Measurements from ENCODE around the gene GLIPR1. TPM values are rescaled to one million over a fixed set of nuclear protein-coding genes. Genes with fewer than 3 reads are reported as not detected.

Gene GLIPR1
- total RNA-seq, 4 donors from 2014 or later: 20.3 to 32.6 (median 29.1) TPM

GRCh38 chr12:75549989-75550388 is 69.4 kb downstream of the GLIPR1 start:
- Histone ChIP-seq H3K4me1 (peaks cover 0 to 34% (median 13%) of the 10 kb centered on the region in 3 donors), H3K27me3 (no peaks in the 10 kb centered on the region), H3K4me3 (no peak overlapping the region), H3K36me3 (no peaks in the 10 kb centered on the region), H3K27ac (no peak overlapping the region), H3K9me3 (no peaks in the 10 kb centered on the region)
- no peak for ATAC-seq
- no peak for TF ChIP-seq CTCF (IDR thresholded peaks at IDR 0.05)
- no peak for TF ChIP-seq EP300 (IDR thresholded peaks at IDR 0.05)
- WGBS, 2 donors (ENCODE audit: low coverage in 1 of 2): 35 to 42% methylated on average over 2 of the region's 2 CpGs

- ATAC-seq: no peak
Observed at GRCh38 chr12:75550401-75551240, 70.1 kb downstream of the GLIPR1 start.

GRCh38 chr12:75551477-75551876 is 70.9 kb downstream of the GLIPR1 start:
- no peak for ATAC-seq
- Histone ChIP-seq H3K27me3 (no peaks in the 10 kb centered on the region), H3K36me3 (no peaks in the 10 kb centered on the region), H3K4me3 (no peak overlapping the region), H3K4me1 (peaks cover 0 to 34% (median 13%) of the 10 kb centered on the region in 3 donors), H3K9me3 (no peaks in the 10 kb centered on the region), H3K27ac (no peak overlapping the region)
- TF ChIP-seq POLR2AphosphoS5 (IDR thresholded peaks at IDR 0.05): no peak
- no peak for TF ChIP-seq EP300 (IDR thresholded peaks at IDR 0.05)
- no peak for TF ChIP-seq POLR2A (IDR thresholded peaks at IDR 0.05)
- TF ChIP-seq CTCF (IDR thresholded peaks at IDR 0.05): no peak

More at GRCh38 chr12:75550401-75551240, 70.1 kb downstream of the GLIPR1 start:
- H3K4me1 ChIP-seq: peaks cover 0 to 34% (median 13%) of the 10 kb centered on the region in 3 donors
- WGBS, 2 donors (ENCODE audit: low coverage in 1 of 2): 14 to 26% methylated on average over 4 to 7 of the region's 8 CpGs
- H3K36me3 ChIP-seq: no peaks in the 10 kb centered on the region
- H3K27ac ChIP-seq: peak overlapping the region in 3 of 4 donors; percentile 9 to 33 (median 15)
- no peak for TF ChIP-seq POLR2AphosphoS5 (IDR thresholded peaks at IDR 0.05)
- no peak for TF ChIP-seq CTCF (IDR thresholded peaks at IDR 0.05)
- no peak for TF ChIP-seq POLR2A (IDR thresholded peaks at IDR 0.05)
- TF ChIP-seq EP300 (IDR thresholded peaks at IDR 0.05): no peak
- no peak overlapping the region for H3K4me3 ChIP-seq
- H3K27me3 ChIP-seq: no peaks in the 10 kb centered on the region
- no peaks in the 10 kb centered on the region for H3K9me3 ChIP-seq

- TF ChIP-seq CTCF (IDR thresholded peaks at IDR 0.05) (no peak), EP300 (IDR thresholded peaks at IDR 0.05) (no peak), POLR2AphosphoS5 (IDR thresholded peaks at IDR 0.05) (no peak), POLR2A (IDR thresholded peaks at IDR 0.05) (no peak)
- H3K4me3 ChIP-seq: no peak overlapping the region
- H3K4me1 ChIP-seq: peaks cover 0 to 34% (median 13%) of the 10 kb centered on the region in 3 donors
- no peaks in the 10 kb centered on the region for H3K27me3 ChIP-seq
- H3K36me3 ChIP-seq: no peaks in the 10 kb centered on the region
- ATAC-seq: no peak
- H3K27ac ChIP-seq: peak overlapping the region in 1 of 4 donors; percentile 26
- 20 to 55% methylated on average over 1 of the region's 1 CpG for WGBS, 2 donors (ENCODE audit: low coverage in 1 of 2)
- no peaks in the 10 kb centered on the region for H3K9me3 ChIP-seq
Observed at GRCh38 chr12:75553398-75553797, 72.8 kb downstream of the GLIPR1 start.

Other genes starting within 250 kb of the GLIPR1 start
- gene CAPS2, start 150.4 kb upstream of the GLIPR1 start, total RNA-seq: 10 to 100 TPM in 3 of 4 donors, 1 to 10 TPM in 1; 8.3 to 29.4 (median 11.9) TPM
- not detected for gene GLIPR1L1, start 146.1 kb upstream of the GLIPR1 start, total RNA-seq
- gene GLIPR1L2, start 89.7 kb upstream of the GLIPR1 start, total RNA-seq: 1 to 10 TPM in 2 of 4 donors, under 1 TPM in 2; 0.13 to 2.3 (median 1.2) TPM
- gene KRR1, start 30.9 kb downstream of the GLIPR1 start, total RNA-seq: 10 to 100 TPM; 33.0 to 46.2 (median 36.6) TPM